WERI-Rb-1 (cell line): ENCODE measurements around the gene ICAM4.

ENCODE experiments used
- DNase-seq: peaks from one replicate; pipeline ENCODE4 v3.0.0-alpha.2; 2020
- H3K27ac ChIP-seq: fragments of 250-450 bp; sonication (Bioruptor Pico); 2 replicates; pipeline ENCODE4 v1.5.1; 2020; ENCODE audit warnings: mild to moderate bottlenecking, moderate library complexity
- H3K27me3 ChIP-seq: fragments of 250-450 bp; sonication (Bioruptor Pico); 2 replicates; pipeline ENCODE4 v1.5.1; 2021; ENCODE audit warnings: mild to moderate bottlenecking, low read depth, moderate library complexity; ENCODE audit not compliant: insufficient read depth, severe bottlenecking
- H3K36me3 ChIP-seq: fragments of 250-450 bp; sonication (Bioruptor Pico); 2 replicates; pipeline ENCODE4 v1.5.1; 2020; ENCODE audit warnings: mild to moderate bottlenecking, moderate library complexity
- H3K4me3 ChIP-seq: 2 replicates; pipeline ENCODE4 v1.5.1; 2011; ENCODE audit warnings: low read depth, mild to moderate bottlenecking, control low read depth, low read length
- H3K9me3 ChIP-seq: fragments of 250-450 bp; sonication (Bioruptor Pico); 2 replicates; pipeline ENCODE4 v1.5.1; 2021; ENCODE audit warnings: mild to moderate bottlenecking, moderate library complexity; ENCODE audit not compliant: severe bottlenecking
- CTCF ChIP-seq: IDR thresholded peaks from 2 replicates; pipeline ENCODE4 v1.5.1; 2011; ENCODE audit warnings: low read depth, mild to moderate bottlenecking, control low read depth, inconsistent platforms, low read length

The ICAM4 gene

DNA sequence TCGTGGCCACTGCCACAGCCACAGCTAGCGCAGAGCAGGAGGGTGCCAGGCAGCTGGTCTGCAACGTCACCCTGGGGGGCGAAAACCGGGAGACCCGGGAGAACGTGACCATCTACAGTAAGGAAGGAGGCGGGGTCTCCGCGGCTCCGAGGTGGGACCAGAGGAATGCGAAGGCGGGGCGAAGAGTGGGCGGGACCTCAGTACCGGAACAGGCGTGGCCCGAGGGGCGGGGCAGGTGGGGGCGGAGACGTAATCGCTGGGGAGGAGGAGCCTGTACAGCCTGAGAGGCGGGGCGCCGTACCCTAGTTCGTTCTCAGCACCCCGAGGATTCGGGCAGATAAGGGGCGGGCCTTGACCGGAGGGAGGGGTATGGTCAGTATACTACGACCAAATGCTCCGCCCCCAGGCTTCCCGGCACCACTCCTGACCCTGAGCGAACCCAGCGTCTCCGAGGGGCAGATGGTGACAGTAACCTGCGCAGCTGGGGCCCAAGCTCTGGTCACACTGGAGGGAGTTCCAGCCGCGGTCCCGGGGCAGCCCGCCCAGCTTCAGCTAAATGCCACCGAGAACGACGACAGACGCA is 5.5 kb downstream of the ICAM4 start:
- Histone ChIP-seq H3K27ac (peak overlapping the region; percentile 87), H3K36me3 (peaks cover 25% of the 10 kb centered on the region), H3K9me3 (no peaks in the 10 kb centered on the region), H3K27me3 (peaks cover 9% of the 10 kb centered on the region), H3K4me3 (peak overlapping the region; percentile 63)
- DNase-seq: peak; percentile 99
- TF ChIP-seq CTCF: no peak

- Histone ChIP-seq H3K27me3 (peaks cover 9% of the 10 kb centered on the region), H3K27ac (peak overlapping the region; percentile 87), H3K4me3 (peak overlapping the region; percentile 57), H3K9me3 (no peaks in the 10 kb centered on the region), H3K36me3 (peaks cover 25% of the 10 kb centered on the region)
- DNase-seq: peak; percentile 85
- TF ChIP-seq CTCF: no peak
Measured at GRCh38 chr19:10292789-10293636, 6.3 kb downstream of the ICAM4 start.

DNA sequence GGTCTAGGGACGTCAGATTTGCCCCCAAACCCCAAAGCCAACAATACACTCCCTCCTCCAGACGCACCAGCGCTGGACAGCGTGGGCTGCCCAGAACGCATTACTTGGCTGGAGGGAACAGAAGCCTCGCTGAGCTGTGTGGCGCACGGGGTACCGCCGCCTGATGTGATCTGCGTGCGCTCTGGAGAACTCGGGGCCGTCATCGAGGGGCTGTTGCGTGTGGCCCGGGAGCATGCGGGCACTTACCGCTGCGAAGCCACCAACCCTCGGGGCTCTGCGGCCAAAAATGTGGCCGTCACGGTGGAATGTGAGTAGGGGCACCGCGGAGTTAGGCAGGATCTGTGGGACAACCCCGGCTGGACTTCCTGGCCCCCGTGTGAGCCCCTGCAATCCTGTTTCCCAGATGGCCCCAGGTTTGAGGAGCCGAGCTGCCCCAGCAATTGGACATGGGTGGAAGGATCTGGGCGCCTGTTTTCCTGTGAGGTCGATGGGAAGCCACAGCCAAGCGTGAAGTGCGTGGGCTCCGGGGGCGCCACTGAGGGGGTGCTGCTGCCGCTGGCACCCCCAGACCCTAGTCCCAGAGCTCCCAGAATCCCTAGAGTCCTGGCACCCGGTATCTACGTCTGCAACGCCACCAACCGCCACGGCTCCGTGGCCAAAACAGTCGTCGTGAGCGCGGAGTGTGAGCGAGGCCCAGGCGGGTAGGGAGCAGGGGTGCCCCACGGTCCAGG is 7.0 kb downstream of the ICAM4 start:
- H3K9me3 ChIP-seq: no peaks in the 10 kb centered on the region

GRCh38 chr19:10294368-10294697 is 7.6 kb downstream of the ICAM4 start:
- DNase-seq: no peak
- no peak overlapping the region for H3K4me3 ChIP-seq
- H3K9me3 ChIP-seq: no peaks in the 10 kb centered on the region
- peaks cover 25% of the 10 kb centered on the region for H3K36me3 ChIP-seq
- H3K27me3 ChIP-seq: peaks cover 9% of the 10 kb centered on the region
- H3K27ac ChIP-seq: no peak overlapping the region
- TF ChIP-seq CTCF: no peak

More for the DNA sequence above, 7.0 kb downstream of the ICAM4 start:
- Histone ChIP-seq H3K27ac (peak overlapping the region; percentile 87), H3K27me3 (peaks cover 9% of the 10 kb centered on the region), H3K4me3 (peak overlapping the region; percentile 57), H3K36me3 (peaks cover 25% of the 10 kb centered on the region)
- no peak for DNase-seq
- TF ChIP-seq CTCF: no peak

DNA sequence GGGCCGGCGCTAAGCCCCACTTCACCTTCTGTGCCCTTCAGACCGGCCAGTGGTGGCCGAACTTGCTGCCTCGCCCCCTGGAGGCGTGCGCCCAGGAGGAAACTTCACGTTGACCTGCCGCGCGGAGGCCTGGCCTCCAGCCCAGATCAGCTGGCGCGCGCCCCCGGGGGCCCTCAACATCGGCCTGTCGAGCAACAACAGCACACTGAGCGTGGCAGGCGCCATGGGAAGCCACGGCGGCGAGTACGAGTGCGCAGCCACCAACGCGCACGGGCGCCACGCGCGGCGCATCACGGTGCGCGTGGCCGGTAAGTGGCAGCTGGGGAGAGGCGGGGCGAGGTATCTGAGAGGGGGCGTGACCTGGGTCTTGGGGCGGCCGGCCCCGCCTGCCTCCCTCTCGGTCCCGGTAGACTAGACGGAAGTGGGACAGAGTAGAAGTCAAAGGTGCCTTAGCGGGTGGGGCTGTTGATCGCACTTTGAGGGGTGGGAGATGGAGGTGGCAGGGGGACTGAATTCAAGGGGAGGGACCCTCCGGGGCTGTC is 8.6 kb downstream of the ICAM4 start:
- H3K27me3 ChIP-seq: peaks cover 8% of the 10 kb centered on the region
- no peak for TF ChIP-seq CTCF
- H3K36me3 ChIP-seq: peaks cover 25% of the 10 kb centered on the region
- H3K27ac ChIP-seq: no peak overlapping the region
- no peak for DNase-seq
- H3K4me3 ChIP-seq: no peak overlapping the region
- H3K9me3 ChIP-seq: no peaks in the 10 kb centered on the region
